Measurements from ENCODE around the gene SYT1.

SYT1 gene

DNA sequence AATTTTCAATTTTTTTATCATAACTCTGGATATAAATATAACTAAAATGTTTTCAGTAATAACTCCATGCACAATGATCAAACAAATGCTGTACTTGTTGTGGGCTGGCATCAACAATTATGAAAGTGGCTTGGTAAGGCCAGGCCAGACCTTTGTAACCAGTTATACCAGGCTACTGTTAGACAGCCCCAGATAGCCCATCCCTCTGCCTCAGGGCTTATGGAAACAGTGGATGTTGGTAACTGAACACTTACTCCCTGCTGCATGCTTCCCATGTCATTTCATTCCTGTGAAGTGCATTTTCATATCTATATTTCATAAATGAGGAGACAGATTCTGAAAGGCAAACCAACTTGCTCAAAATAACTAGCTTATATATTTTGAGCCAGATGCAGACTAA, 195.0 kb downstream of the SYT1 start:
- no peak for DNase-seq (ENCODE audit: low read depth)
- TF ChIP-seq, protein P1, sequence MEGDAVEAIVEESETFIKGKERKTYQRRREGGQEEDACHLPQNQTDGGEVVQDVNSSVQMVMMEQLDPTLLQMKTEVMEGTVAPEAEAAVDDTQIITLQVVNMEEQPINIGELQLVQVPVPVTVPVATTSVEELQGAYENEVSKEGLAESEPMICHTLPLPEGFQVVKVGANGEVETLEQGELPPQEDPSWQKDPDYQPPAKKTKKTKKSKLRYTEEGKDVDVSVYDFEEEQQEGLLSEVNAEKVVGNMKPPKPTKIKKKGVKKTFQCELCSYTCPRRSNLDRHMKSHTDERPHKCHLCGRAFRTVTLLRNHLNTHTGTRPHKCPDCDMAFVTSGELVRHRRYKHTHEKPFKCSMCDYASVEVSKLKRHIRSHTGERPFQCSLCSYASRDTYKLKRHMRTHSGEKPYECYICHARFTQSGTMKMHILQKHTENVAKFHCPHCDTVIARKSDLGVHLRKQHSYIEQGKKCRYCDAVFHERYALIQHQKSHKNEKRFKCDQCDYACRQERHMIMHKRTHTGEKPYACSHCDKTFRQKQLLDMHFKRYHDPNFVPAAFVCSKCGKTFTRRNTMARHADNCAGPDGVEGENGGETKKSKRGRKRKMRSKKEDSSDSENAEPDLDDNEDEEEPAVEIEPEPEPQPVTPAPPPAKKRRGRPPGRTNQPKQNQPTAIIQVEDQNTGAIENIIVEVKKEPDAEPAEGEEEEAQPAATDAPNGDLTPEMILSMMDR (conservative IDR thresholded peaks at IDR 0.05; ENCODE audit: low read depth, low read length) = no peak
- no peak overlapping the region for H3K4me3 ChIP-seq (ENCODE audit: low read depth, low read length)

- TF ChIP-seq, protein P1 (conservative IDR thresholded peaks at IDR 0.05; ENCODE audit: low read depth, low read length) = no peak
- peak; percentile 64 for DNase-seq (ENCODE audit: low read depth)
- no peak overlapping the region for H3K4me3 ChIP-seq (ENCODE audit: low read depth, low read length)
Observed at GRCh38 chr12:79063258-79063657, 198.7 kb downstream of the SYT1 start.

DNA sequence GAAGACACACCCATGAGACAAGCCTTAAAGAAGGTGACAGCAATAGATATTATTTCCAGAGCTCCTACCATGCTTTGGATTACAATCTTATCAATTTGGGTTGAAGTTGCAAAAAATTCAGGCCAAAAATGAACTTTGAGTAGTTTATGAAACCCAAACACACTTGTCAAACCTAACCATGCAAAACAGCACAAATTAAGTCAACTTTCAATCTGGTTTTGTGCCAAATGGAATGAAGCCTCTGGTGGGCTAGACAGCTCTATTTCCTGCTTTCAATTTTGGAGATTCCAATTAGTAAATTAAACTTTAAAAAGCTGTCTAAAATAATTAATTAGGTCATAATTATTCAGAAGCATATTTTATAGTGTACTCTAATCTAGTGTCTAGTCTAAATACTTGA, 203.4 kb downstream of the SYT1 start:
- DNase-seq (ENCODE audit: low read depth) = no peak
- no peak overlapping the region for H3K4me3 ChIP-seq (ENCODE audit: low read depth, low read length)
- TF ChIP-seq, protein P1 (conservative IDR thresholded peaks at IDR 0.05; ENCODE audit: low read depth, low read length) = no peak

GRCh38 chr12:79069009-79069408, 204.4 kb downstream of the SYT1 start:
- DNase-seq (ENCODE audit: low read depth) = no peak
- H3K4me3 ChIP-seq (ENCODE audit: low read depth, low read length) = no peak overlapping the region
- TF ChIP-seq, protein P1 (conservative IDR thresholded peaks at IDR 0.05; ENCODE audit: low read depth, low read length) = no peak

DNA sequence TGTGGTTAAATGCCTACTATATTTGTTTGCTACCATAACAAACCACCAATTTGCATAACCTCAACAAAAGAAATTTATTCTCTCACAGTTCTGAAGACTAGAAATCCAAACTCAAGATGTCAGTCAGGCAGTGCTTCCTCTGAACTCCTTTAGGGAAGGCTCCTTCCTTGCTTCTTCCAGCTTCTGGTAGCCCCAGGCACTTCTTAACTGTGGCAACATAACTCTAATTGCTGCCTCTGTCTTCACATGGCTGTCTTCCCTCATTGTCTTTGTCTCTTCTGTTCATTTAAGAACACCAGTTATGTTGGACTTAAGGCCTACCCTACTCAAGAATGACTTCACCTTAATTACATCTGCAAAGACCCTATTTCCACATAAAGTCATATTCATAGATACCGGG, 206.9 kb downstream of the SYT1 start:
- H3K4me3 ChIP-seq (ENCODE audit: low read depth, low read length) = no peak overlapping the region
- no peak for DNase-seq (ENCODE audit: low read depth)
- TF ChIP-seq, protein P1 (conservative IDR thresholded peaks at IDR 0.05; ENCODE audit: low read depth, low read length) = no peak

DNA sequence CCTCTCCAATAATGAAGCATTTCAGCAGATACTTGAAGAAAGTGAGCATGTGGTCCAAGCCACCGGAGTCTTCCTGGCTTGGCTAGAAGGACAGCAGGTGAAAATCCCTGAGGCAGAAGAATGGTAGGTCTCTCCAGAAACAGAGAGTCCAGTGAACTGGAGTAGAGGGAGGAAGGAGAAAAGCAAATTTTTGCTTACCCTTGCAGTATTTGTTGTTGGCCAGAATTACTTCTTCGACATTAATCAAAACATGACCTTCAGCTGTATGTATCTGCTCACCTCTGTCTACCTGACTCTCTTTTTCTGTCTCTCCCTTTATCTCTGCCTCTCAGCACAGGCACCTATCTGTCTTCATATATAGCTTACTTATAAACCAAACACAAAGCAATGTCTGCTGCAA, 208.9 kb downstream of the SYT1 start:
- no peak for DNase-seq (ENCODE audit: low read depth)
- TF ChIP-seq, protein P1 (conservative IDR thresholded peaks at IDR 0.05; ENCODE audit: low read depth, low read length) = no peak
- no peak overlapping the region for H3K4me3 ChIP-seq (ENCODE audit: low read depth, low read length)

- no peak overlapping the region for H3K4me3 ChIP-seq (ENCODE audit: low read depth, low read length)
- TF ChIP-seq, protein P1 (conservative IDR thresholded peaks at IDR 0.05; ENCODE audit: low read depth, low read length) = no peak
- no peak for DNase-seq (ENCODE audit: low read depth)
Observed at GRCh38 chr12:79082595-79082994, 218.0 kb downstream of the SYT1 start.
